AG20443 (cell line): ENCODE measurements around the gene SLC38A9.
A peak's percentile ranks its signal among the peaks of the same experiment; 100 is the strongest.

Experiments
- DNase-seq: peaks from one replicate; pipeline ENCODE4 v3.0.0; 2012; ENCODE audit warnings: low spot score, mixed read lengths

SLC38A9 gene

DNA sequence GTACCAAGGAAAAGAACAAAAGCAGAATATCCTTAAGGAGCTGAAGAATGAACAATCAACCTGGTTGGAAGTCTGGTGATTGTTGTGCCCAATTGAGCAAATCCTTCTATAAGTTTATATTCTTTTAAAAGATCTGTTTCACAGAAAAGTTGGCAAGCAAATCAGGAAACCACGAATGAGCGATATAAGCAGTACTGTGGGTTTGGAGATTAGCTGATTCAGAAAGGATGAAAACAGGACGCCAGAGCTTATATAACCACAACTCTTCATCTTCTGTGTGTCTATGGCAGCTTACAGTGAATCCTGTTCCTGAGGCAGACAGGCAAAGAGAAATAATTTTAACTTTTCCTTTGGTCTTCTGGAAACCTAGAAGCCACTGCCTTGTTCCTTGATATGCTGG lies 61.7 kb downstream of the SLC38A9 start:
- peak; percentile 21 for DNase-seq

DNA sequence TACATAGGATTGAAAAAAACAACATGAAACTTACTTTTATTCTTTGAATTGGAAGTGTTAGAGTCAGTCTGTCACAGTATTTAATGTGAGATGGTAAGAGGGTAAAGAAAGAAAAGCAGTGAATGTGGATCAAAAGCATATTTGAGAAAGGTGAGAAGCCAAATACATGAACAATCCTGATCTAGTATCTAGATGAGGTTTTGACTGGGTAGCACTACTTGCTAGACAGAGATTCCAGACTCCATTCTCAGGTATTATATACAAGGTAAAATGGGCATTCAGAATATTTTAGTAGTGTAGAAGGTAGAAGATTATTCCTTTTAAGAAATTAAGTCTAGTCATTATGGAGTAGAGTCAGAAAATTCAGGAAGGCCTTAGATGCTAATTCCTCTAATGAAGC lies 62.2 kb downstream of the SLC38A9 start:
- no peak for DNase-seq

GRCh38 chr5:55645304-55645703 lies 66.8 kb downstream of the SLC38A9 start:
- DNase-seq = peak; percentile 7

- DNase-seq = no peak
Observed at GRCh38 chr5:55638455-55638854, 73.7 kb downstream of the SLC38A9 start.

DNA sequence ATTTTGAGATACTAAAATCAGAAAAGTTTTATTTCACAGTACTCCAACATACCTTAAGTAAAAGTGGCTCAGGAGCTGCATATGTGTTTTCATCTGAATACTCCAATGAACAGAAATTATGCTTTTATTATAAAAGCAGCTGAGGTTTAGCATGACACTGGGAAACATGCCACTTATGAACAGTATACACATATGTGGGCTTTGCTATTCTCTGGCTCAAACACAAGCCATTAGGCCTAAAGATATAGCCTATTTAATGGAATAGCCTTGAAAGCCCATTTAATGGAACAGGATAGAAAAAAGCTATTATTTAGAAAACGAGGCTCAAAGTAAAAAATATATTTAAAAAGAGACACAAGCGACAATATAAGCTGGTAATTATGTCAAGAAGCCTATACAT lies 74.1 kb downstream of the SLC38A9 start:
- no peak for DNase-seq

DNA sequence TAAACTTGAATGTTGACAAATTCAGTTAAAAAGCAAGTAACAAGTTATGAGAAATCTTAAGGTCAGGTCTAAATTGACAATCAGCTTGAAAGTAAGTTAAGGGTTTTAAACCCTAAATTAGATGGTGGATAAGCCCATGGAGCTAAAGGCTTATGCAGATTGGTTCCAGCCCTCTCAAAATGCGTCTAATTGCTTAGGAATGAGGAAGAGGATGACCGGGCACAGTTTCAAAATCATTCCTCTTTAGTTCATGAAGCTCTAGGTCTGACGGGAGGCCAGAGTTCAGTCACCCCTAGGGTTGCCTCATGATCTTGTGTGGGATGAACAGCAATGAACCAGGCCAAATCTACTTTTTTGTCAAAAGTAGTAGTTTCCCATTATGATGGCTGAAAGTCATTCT lies 75.4 kb downstream of the SLC38A9 start:
- peak; percentile 66 for DNase-seq

- DNase-seq = no peak
Observed at GRCh38 chr5:55636177-55636576, 75.9 kb downstream of the SLC38A9 start.

GRCh38 chr5:55634866-55635265 lies 77.3 kb downstream of the SLC38A9 start:
- DNase-seq = no peak

DNA sequence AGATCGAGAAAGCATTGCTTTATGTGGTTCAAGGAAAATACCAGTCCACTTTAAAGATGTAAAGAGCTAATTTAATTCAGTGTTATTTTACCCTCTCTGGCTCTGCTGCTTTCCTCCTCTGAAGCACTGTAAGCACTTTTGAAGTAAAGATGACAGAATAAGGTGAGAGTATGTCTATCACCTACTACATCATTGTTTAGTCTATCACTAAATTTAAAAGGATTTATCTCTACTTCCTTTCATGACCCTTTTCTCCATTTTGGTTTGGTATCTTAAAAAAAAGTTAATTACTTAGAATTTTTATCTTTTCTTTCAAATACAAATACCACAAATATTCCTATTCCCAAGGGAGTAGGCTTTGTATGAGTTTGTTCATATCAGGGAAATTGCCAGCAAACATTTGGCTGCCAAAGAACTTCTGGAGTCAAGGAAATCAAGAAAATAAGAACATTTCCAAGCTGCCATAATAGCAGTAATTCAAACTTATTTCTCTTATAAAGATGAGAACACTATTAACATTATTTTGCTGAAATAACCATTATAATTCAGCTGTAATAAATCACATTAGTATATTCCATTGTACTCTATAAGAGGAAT lies 77.8 kb downstream of the SLC38A9 start:
- DNase-seq = peak; percentile 22

- DNase-seq = peak; percentile 19
Observed at GRCh38 chr5:55633574-55634208, 78.4 kb downstream of the SLC38A9 start.

DNA sequence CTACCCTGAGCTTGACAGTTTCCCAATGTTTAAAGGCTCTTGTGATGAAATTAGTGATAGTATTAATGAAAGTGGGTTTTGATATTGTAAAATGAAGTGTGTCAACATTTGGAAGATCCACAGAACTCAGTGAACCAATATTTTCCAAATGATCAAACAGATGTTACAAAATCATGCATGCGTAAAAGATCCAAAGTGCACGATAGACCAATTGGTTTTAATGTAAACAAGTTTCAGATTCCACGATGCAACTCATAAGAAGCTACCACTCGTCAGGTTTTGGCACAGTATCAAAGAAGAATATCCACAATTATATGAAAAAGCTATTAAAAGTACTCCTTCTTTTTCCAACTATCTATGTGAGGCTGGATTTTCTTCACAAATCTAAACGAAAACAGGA lies 82.3 kb downstream of the SLC38A9 start:
- no peak for DNase-seq

- no peak for DNase-seq
Observed at GRCh38 chr5:55626790-55627189, 85.3 kb downstream of the SLC38A9 start.

DNA sequence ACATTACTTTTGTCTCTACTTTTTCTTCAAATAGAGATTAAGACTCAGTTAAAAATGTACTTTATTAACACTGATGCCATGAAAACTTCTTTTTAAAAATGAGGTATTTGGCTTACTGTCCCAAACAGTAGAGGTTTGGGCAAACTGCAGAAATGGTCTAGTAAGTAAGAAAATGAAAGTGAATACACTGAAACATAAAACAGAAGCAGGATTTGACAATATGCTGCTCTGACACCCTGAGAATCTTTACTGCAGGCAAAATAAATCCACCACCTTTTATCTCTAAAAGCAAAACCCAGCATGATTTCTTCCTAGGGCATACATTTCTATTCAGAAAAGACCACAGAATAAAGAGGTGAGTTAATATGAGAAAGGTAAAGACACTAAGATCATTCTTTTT lies 86.2 kb downstream of the SLC38A9 start:
- no peak for DNase-seq

DNA sequence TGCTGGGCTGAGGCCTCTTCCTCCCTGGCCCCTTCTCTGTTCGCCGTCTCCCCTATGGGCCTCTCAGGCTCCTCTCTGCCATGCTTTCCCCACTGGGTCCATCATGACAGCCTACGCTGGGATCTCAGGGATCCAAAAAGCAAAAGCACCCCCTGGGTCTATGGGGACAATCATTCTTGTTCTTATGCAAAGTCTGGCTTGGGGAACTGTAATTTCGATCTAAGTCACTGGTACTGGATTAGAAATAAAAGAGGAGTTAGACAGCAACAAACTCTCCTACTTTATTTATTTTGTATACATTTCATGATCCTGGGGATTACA lies 86.6 kb downstream of the SLC38A9 start:
- DNase-seq = no peak

GRCh38 chr5:55624841-55625588 lies 87.1 kb downstream of the SLC38A9 start:
- DNase-seq = no peak

DNA sequence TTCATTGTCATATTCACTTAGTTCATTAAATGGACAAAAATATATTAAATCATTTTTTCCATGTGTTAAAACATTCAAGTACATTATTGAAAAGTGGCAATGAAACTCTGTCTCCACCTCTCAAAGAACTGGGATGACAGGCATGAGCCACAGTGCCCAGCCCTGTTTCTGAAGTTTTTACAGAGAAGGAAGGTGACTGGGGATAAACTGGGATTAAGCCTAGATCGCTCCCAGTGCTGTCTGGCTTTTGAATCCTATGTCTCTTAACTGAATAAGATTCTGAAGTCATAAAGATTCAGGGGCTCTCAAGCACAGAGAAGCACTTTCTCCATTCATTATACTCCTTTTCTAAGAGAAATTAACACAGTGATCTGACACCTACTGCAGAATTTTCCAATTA lies 88.3 kb downstream of the SLC38A9 start:
- no peak for DNase-seq

- DNase-seq = no peak
Observed at GRCh38 chr5:55622460-55622859, 89.7 kb downstream of the SLC38A9 start.

DNA sequence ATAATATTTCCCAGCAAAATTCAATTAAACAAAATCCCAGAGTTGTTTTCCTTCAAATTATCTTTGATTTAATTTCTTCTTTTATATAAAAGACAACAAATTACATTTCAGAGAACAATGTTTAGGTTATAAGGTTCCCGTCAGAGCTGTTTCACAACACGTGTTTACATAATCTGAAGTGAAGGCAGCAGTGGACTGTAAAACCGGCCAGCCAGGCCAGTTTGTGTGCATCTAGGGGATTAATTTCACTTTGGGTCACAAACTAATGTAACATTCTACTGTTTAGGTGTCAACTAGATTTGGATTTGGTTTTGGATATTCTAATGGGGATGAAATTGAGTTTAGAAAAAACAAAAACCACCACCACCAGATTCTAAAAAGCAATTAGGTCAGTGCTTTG lies 90.9 kb downstream of the SLC38A9 start:
- no peak for DNase-seq

- DNase-seq = no peak
Observed at GRCh38 chr5:55620766-55621160, 91.4 kb downstream of the SLC38A9 start.

DNA sequence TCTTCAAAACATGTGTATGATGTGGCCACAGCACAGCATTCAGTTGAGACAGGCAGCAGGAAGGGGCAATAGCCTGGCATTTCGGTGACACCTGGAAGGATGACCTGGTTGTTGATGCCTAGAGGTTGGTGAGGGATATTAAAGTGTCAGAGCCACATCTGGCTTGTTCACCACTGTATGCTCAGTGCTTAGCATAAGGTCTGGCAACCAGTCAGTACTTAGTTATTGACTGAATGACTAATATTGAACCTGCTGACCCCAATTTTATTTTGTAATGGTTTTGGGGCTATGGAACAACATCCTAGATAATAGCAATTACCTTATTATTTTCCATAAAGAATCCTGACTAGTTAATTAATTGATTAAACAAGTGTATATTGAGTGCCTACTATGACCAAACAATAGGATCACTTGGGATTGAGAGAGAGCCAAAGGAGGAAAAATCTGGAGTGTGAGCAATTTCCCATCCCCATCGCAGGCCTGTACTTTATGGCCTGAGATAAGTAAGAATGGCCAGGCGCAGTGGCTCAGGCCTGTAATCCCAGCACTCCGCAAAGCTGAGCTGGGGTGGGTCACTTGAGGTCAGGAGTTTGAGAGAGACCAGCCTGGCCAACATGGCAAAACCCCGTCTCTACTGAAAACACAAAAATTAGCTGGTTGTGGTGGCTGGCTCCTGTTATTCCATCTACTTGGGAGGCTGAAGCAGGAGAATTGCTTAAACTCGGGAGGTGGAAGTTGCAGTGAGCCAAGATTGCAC lies 91.9 kb downstream of the SLC38A9 start:
- no peak for DNase-seq

DNA sequence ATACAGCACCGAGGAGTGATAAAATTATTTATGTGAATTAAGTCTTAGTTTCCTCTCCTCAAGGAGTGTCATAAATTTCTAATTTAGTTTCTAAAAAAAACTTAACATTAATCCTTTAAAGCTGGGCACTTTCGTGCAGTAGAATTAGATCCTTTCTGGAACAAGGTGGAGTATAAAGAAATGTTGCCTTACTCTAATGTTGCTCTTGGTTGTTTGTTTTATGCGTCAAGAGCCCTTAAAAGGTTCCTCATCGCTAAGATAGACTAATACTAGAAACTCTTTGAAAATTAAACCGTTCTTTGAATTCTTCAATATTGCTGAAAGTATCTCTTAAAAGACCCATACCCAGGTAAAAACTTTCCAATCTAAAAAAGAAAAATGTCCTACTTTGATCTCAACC lies 93.8 kb downstream of the SLC38A9 start:
- DNase-seq = no peak

GRCh38 chr5:55613112-55613868 lies 98.8 kb downstream of the SLC38A9 start:
- no peak for DNase-seq
